ENCODE data around the gene SDK2.

- TF ChIP-seq GATA3 (IDR thresholded peaks at IDR 0.05; ENCODE audit: low read depth, low read length) (no peak), GATA2 (IDR thresholded peaks at IDR 0.05; ENCODE audit: low read depth, low read length) (no peak)
Measured at GRCh38 chr17:73524941-73525679, 119.1 kb downstream of the SDK2 start.

All from SH-SY5Y (cell line).